ENCODE data around the gene FNBP1.

FNBP1 gene

GRCh38 chr9:129858167-129858962, 184.6 kb downstream of the FNBP1 start:
- DNase-seq (ENCODE audit: low read depth in 2 of 2): no peak

- DNase-seq (ENCODE audit: low read depth in 2 of 2): no peak
Measured at GRCh38 chr9:129857207-129857606, 185.8 kb downstream of the FNBP1 start.

- DNase-seq (ENCODE audit: low read depth in 2 of 2): no peak
Measured at GRCh38 chr9:129854588-129855110, 188.3 kb downstream of the FNBP1 start.

- DNase-seq (ENCODE audit: low read depth in 2 of 2): no peak
Measured at GRCh38 chr9:129853614-129854013, 189.4 kb downstream of the FNBP1 start.

- no peak for DNase-seq (ENCODE audit: low read depth in 2 of 2)
Measured at GRCh38 chr9:129852579-129852978, 190.4 kb downstream of the FNBP1 start.

GRCh38 chr9:129851821-129852220, 191.2 kb downstream of the FNBP1 start:
- no peak for DNase-seq (ENCODE audit: low read depth in 2 of 2)

GRCh38 chr9:129850821-129851550, 192.0 kb downstream of the FNBP1 start:
- no peak for DNase-seq (ENCODE audit: low read depth in 2 of 2)

- DNase-seq (ENCODE audit: low read depth in 2 of 2): no peak
Measured at GRCh38 chr9:129849901-129850300, 193.1 kb downstream of the FNBP1 start.

- DNase-seq (ENCODE audit: low read depth in 2 of 2): no peak
Measured at GRCh38 chr9:129848712-129849441, 194.1 kb downstream of the FNBP1 start.

- no peak for DNase-seq (ENCODE audit: low read depth in 2 of 2)
Measured at GRCh38 chr9:129845373-129845772, 197.6 kb downstream of the FNBP1 start.

GRCh38 chr9:129841071-129841470, 201.9 kb downstream of the FNBP1 start:
- no peak for DNase-seq (ENCODE audit: low read depth in 2 of 2)

GRCh38 chr9:129840034-129840433, 203.0 kb downstream of the FNBP1 start:
- no peak for DNase-seq (ENCODE audit: low read depth in 2 of 2)

- no peak for DNase-seq (ENCODE audit: low read depth in 2 of 2)
Measured at GRCh38 chr9:129839324-129840023, 203.5 kb downstream of the FNBP1 start.

GRCh38 chr9:129838707-129839259, 204.2 kb downstream of the FNBP1 start:
- peak in 1 of 2 donors; percentile 13 for DNase-seq (ENCODE audit: low read depth in 2 of 2)

Measured in activated CD4-positive, alpha-beta T cell treated with anti-CD3 and anti-CD28 coated beads for 24 hours (primary cell).